Chondrocyte (in vitro differentiated cells): ENCODE data around the gene APOL3. TPM values are rescaled to one million over a fixed set of nuclear protein-coding genes. Genes with fewer than 3 reads are reported as not detected.
A peak's percentile ranks its signal among the peaks of the same experiment; 100 is the strongest.

Experiments used
- DNase-seq: peaks from one replicate; pipeline ENCODE4 v3.0.0; 2021; ENCODE audit warnings: mixed read lengths, low spot score
- H3K27ac Mint-ChIP-seq: one replicate; pipeline ENCODE4 v1.8.0; 2021; ENCODE audit warnings: mild to moderate bottlenecking, moderate library complexity, mixed read lengths; ENCODE audit not compliant: unreplicated experiment
- H3K27me3 Mint-ChIP-seq: 2 replicates; pipeline ENCODE4 v1.8.0; 2021; ENCODE audit warnings: low read depth, mixed read lengths
- H3K36me3 Mint-ChIP-seq: 2 replicates; pipeline ENCODE4 v1.8.0; 2021; ENCODE audit warnings: low read depth, mixed read lengths
- H3K4me1 Mint-ChIP-seq: 2 replicates; pipeline ENCODE4 v1.8.0; 2021; ENCODE audit warnings: low read depth, mild to moderate bottlenecking, mixed read lengths
- H3K4me3 Mint-ChIP-seq: one replicate; pipeline ENCODE4 v1.8.0; 2021; ENCODE audit warnings: mild to moderate bottlenecking, moderate library complexity, mixed read lengths; ENCODE audit not compliant: unreplicated experiment
- H3K9me3 Mint-ChIP-seq: 2 replicates; pipeline ENCODE4 v1.8.0; 2021; ENCODE audit warnings: low read depth, mixed read lengths
- CTCF ChIP-seq: fragments of 200-600 bp; sonication (generic); IDR thresholded peaks from 2 replicates; pipeline ENCODE4 v1.5.0; 2021; ENCODE audit warnings: antibody characterized with exemption, mild to moderate bottlenecking, moderate library complexity
- total RNA-seq: library from RNA; stranded (reverse); gene quantifications from 3 replicates; pipeline ENCODE4 v1.2.1, GENCODE V29; 2021

The APOL3 gene
- total RNA-seq, 1 donor from 2014 or later, result 2.3 TPM

GRCh38 chr22:36194971-36195370, 34.4 kb upstream of the APOL3 start:
- Mint-ChIP-seq H3K36me3 (no peaks in the 10 kb centered on the region), H3K27ac (peak overlapping the region; percentile 12), H3K4me1 (peaks cover 34% of the 10 kb centered on the region), H3K27me3 (no peaks in the 10 kb centered on the region), H3K4me3 (no peak overlapping the region), H3K9me3 (no peaks in the 10 kb centered on the region)
- peak; percentile 90 for TF ChIP-seq CTCF
- no peak for DNase-seq

- no peak overlapping the region for H3K27ac Mint-ChIP-seq
- peaks cover 34% of the 10 kb centered on the region for H3K4me1 Mint-ChIP-seq
- no peaks in the 10 kb centered on the region for H3K9me3 Mint-ChIP-seq
- H3K36me3 Mint-ChIP-seq, result no peaks in the 10 kb centered on the region
- H3K27me3 Mint-ChIP-seq, result peaks cover 2% of the 10 kb centered on the region
- no peak overlapping the region for H3K4me3 Mint-ChIP-seq
- no peak for TF ChIP-seq CTCF
- no peak for DNase-seq
Measured at GRCh38 chr22:36194385-36194784, 33.8 kb upstream of the APOL3 start.

- TF ChIP-seq CTCF, result no peak
- Mint-ChIP-seq H3K9me3 (no peaks in the 10 kb centered on the region), H3K27ac (no peak overlapping the region), H3K4me1 (peaks cover 34% of the 10 kb centered on the region), H3K27me3 (peaks cover 2% of the 10 kb centered on the region), H3K4me3 (no peak overlapping the region), H3K36me3 (no peaks in the 10 kb centered on the region)
- no peak for DNase-seq
Measured at GRCh38 chr22:36193577-36193976, 33.0 kb upstream of the APOL3 start.

GRCh38 chr22:36193171-36193570, 32.6 kb upstream of the APOL3 start:
- Mint-ChIP-seq H3K4me3 (no peak overlapping the region), H3K9me3 (no peaks in the 10 kb centered on the region)
- no peak for TF ChIP-seq CTCF

GRCh38 chr22:36192542-36192941, 32.0 kb upstream of the APOL3 start:
- no peak for DNase-seq

More at GRCh38 chr22:36193171-36193570, 32.6 kb upstream of the APOL3 start:
- Mint-ChIP-seq H3K27me3 (peaks cover 2% of the 10 kb centered on the region), H3K27ac (no peak overlapping the region), H3K4me1 (peaks cover 34% of the 10 kb centered on the region), H3K36me3 (no peaks in the 10 kb centered on the region)
- no peak for DNase-seq

More at GRCh38 chr22:36192542-36192941, 32.0 kb upstream of the APOL3 start:
- Mint-ChIP-seq H3K27ac (no peak overlapping the region), H3K27me3 (peaks cover 2% of the 10 kb centered on the region), H3K4me1 (peaks cover 28% of the 10 kb centered on the region), H3K4me3 (no peak overlapping the region), H3K36me3 (no peaks in the 10 kb centered on the region), H3K9me3 (no peaks in the 10 kb centered on the region)
- no peak for TF ChIP-seq CTCF
